Adrenal gland (tissue), 12 donors: ENCODE results near the gene BMPR2. TPM values are rescaled to one million over a fixed set of nuclear protein-coding genes. Genes with fewer than 3 reads are reported as not detected.
"Not testable (repeated sequence)": the region's sequence is repeated elsewhere in the genome, so short reads cannot be mapped to it uniquely, and the experiment has no call there.

Experiments used
- DNase-seq, 7 donors: peaks; one replicate each; pipeline ENCODE4 v3.0.0-alpha.2; 2019 to 2020
- H3K27ac ChIP-seq, 5 donors: fragments of 200-600 bp; sonication (generic) in 4 of 5; 1 replicate in 3 of 5; 2 replicates in 2 of 5; pipeline versions ENCODE4 v1.5.1 to v1.8.0; 2016 to 2020; ENCODE audit warnings: mild to moderate bottlenecking in 1 of 5
- H3K27me3 ChIP-seq: fragments of 200-600 bp; 2 replicates; pipeline ENCODE4 v1.8.0; 2021
- H3K36me3 ChIP-seq, 2 donors: fragments of 200-600 bp; replicated peaks in 1 of 2; 1 replicate in 1 of 2; 2 replicates in 1 of 2; pipeline versions ENCODE4 v1.5.1 to v1.8.0; 2018 to 2022
- H3K4me1 ChIP-seq, 2 donors: fragments of 200-600 bp; replicated peaks in 1 of 2; 1 replicate in 1 of 2; 2 replicates in 1 of 2; pipeline versions ENCODE4 v1.5.1 to v1.8.0; 2018 to 2021
- H3K4me3 ChIP-seq, 4 donors: fragments of 200-600 bp; sonication (generic) in 3 of 4; one replicate each; pipeline ENCODE4 v1.5.1; 2016 to 2018
- H3K9me3 ChIP-seq, 3 donors: fragments of 200-600 bp; sonication (generic) in 1 of 3; replicated peaks in 1 of 3; 1 replicate in 2 of 3; 2 replicates in 1 of 3; pipeline versions ENCODE4 v1.5.1 to v1.8.0; 2016 to 2021
- CTCF ChIP-seq, 6 experiments: fragments of 450-650 bp in 4 of 6; fragments of 200-600 bp in 2 of 6; sonication (generic) in 1 of 6; IDR thresholded peaks; 1 replicate in 5 of 6; 2 replicates in 1 of 6; pipeline versions ENCODE4 v1.5.1 to v1.8.0; 2016 to 2021; ENCODE audit warnings: antibody characterized with exemption in 6 of 6, mild to moderate bottlenecking in 2 of 6, moderate library complexity in 1 of 6
- POLR2A ChIP-seq, 2 donors: fragments of 450-650 bp; IDR thresholded peaks; one replicate each; pipeline ENCODE4 v1.6.1; 2017; ENCODE audit warnings: antibody characterized with exemption in 2 of 2, mild to moderate bottlenecking in 2 of 2, moderate library complexity in 1 of 2
- WGBS, 4 donors: extraction: QIAGEN DNeasy Blood & Tissue Kit in 2 of 4; methylation state at CpG; one replicate each; pipeline versions ENCODE4 v1.1.5 to v1.1.7; 2013 to 2017; 5-methylcytosine and 5-hydroxymethylcytosine counted together
- intact Hi-C, 2 donors: fragments of 100-400 bp; cut with DNase I; formaldehyde crosslinking; loops; one replicate each; pipeline versions ENCODE4 v1.14.1 to v1.15.0; 2022 to 2023
- polyA plus RNA-seq, 3 donors: library from polyadenylated mRNA; stranded (reverse); fragments of 200-250 nt in 2 of 3; fragments of 350-450 nt in 1 of 3; fragmentation: Illumina TruSeq in 1 of 3; extraction: RNeasy Lipid Tissue Mini Kit (QIAGEN cat#74804) in 1 of 3; gene quantifications; one replicate each; pipeline ENCODE4 v1.2.3, GENCODE V29; 2013 to 2014
- total RNA-seq, 9 donors: library from RNA; depleted of rRNA in 4 of 9; stranded (reverse); fragments of >200 nt in 4 of 9; fragments of 120-200 nt in 1 of 9; fragmentation: NEBNext Ultra II Directional in 1 of 9; extraction: Animal tissue kit (Norgen Biotek cat#: 25700) in 1 of 9; gene quantifications; one replicate each; pipeline versions ENCODE4 v1.1.0 to v1.2.4, GENCODE V29; 2013 to 2023
- donor health status: healthy with polysubstance abuse.
- donor health status: Bipolar disorder and iron deficiency.
- donor health status: DM: yes; HTN: yes; CAD: no.
- donor health status: DM: no; HTN: no; CAD: no.
- donor health status: DM: no; HTN: no; CAD: no.
- donor health status: DM: yes; HTN: yes; CAD: no.

Gene BMPR2
- total and polyA plus RNA-seq, 12 donors, result 7.7 to 123 (median 85.7) TPM

- 83 to 92% (median 88%) methylated on average over 4 of the region's 4 CpGs for whole genome bisulfite sequencing, 4 donors
- Histone ChIP-seq H3K27me3 (no peaks in the 10 kb centered on the region), H3K27ac (no peak overlapping the region), H3K4me1 (peaks cover 5 to 18% of the 10 kb centered on the region in 2 donors), H3K36me3 (no peaks in the 10 kb centered on the region), H3K4me3 (no peak overlapping the region), H3K9me3 (no peaks in the 10 kb centered on the region)
- no peak for DNase-seq
- intact Hi-C loops, result no loop called here
- TF ChIP-seq POLR2A (IDR thresholded peaks at IDR 0.05), result no peak
- no peak for TF ChIP-seq CTCF (IDR thresholded peaks at IDR 0.05)
Observed at GRCh38 chr2:202361108-202361507, 15.0 kb upstream of the BMPR2 start.

- Histone ChIP-seq H3K4me3 (no peak overlapping the region), H3K27me3 (no peaks in the 10 kb centered on the region), H3K36me3 (no peaks in the 10 kb centered on the region), H3K27ac (peak overlapping the region in 3 of 5 donors; percentile 9 to 66 (median 40)), H3K9me3 (no peaks in the 10 kb centered on the region), H3K4me1 (peaks cover 5 to 20% of the 10 kb centered on the region in 2 donors)
- peak; percentile 46 to 84 (median 74) for DNase-seq
- 43 to 54% (median 49%) methylated on average over 6 to 7 of the region's 7 CpGs for WGBS, 4 donors
- intact Hi-C loops, result loop anchor here in 1 of 2 donors (5.0 kb wide), 1 partner anchor 61 kb away; no protein-coding TSS in a partner anchor
- TF ChIP-seq CTCF (IDR thresholded peaks at IDR 0.05), result no peak
- peak in 1 of 2 donors; percentile 36 for TF ChIP-seq POLR2A (IDR thresholded peaks at IDR 0.05)
Observed at GRCh38 chr2:202373490-202373889, 2.6 kb upstream of the BMPR2 start.

GRCh38 chr2:202374383-202374782, 1.7 kb upstream of the BMPR2 start:
- not testable (repeated sequence) for H3K9me3 ChIP-seq, H3K27me3 ChIP-seq, H3K36me3 ChIP-seq
- Histone ChIP-seq H3K4me1 (peaks cover 5 to 29% of the 10 kb centered on the region in 2 donors), H3K27ac (peak overlapping the region in 2 of 5 donors; percentile 96 to 98), H3K4me3 (peak overlapping the region in 1 of 4 donors; percentile 94)
- peak in 2 of 7 donors; percentile 15 to 25 for DNase-seq
- WGBS, 4 donors, result 88 to 92% (median 91%) methylated on average over 22 of the region's 22 CpGs
- intact Hi-C loops, result loop anchor here in 1 of 2 donors (5.0 kb wide), 1 partner anchor 62 kb away; no protein-coding TSS in a partner anchor

- no peaks in the 10 kb centered on the region for H3K9me3 ChIP-seq
- WGBS, 4 donors, result 0 to 1% (median 1%) methylated on average over 27 to 33 of the region's 33 CpGs
- TF ChIP-seq CTCF (IDR thresholded peaks at IDR 0.05), result no peak
- TF ChIP-seq POLR2A (IDR thresholded peaks at IDR 0.05), result no peak
- H3K36me3 ChIP-seq, result no peaks in the 10 kb centered on the region
- peak; percentile 59 to 85 (median 73) for DNase-seq
- H3K27me3 ChIP-seq, result no peaks in the 10 kb centered on the region
- intact Hi-C loops, result loop anchor here in 1 of 2 donors (5.0 kb wide), 1 partner anchor 98 kb away; no protein-coding TSS in a partner anchor
- peak overlapping the region; percentile 3 to 94 (median 85) for H3K4me3 ChIP-seq
- peak overlapping the region; percentile 86 to 99 (median 96) for H3K27ac ChIP-seq
- peaks cover 8 to 37% of the 10 kb centered on the region in 2 donors for H3K4me1 ChIP-seq
Observed at GRCh38 chr2:202375033-202375608, 1.0 kb upstream of the BMPR2 start.
